ENCODE measurements around the gene ALDH3A2.

ALDH3A2 gene

GRCh38 chr17:19651451-19652238 lies 3.1 kb downstream of the ALDH3A2 start:
- DNase-seq = no peak

DNA sequence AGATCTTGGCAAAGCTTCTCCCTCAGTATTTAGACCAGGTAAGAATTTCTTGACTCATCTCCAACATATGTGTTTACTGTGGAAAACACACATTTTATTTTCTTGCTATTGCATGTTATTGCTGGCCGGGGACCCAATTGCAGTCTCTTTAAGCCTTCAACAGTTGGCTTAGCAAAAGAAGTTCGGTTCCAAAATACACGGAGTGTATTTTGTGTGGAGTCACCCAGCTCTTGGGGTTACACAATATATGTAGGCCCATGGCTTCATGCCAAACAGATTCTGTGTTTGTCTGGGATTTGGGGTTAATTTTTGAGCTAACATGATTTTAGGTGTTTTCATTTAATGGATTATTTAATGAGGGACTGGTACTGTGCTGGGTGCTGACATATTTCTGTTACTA lies 4.0 kb downstream of the ALDH3A2 start:
- DNase-seq = no peak

GRCh38 chr17:19654342-19654886 lies 5.9 kb downstream of the ALDH3A2 start:
- no peak for DNase-seq

DNA sequence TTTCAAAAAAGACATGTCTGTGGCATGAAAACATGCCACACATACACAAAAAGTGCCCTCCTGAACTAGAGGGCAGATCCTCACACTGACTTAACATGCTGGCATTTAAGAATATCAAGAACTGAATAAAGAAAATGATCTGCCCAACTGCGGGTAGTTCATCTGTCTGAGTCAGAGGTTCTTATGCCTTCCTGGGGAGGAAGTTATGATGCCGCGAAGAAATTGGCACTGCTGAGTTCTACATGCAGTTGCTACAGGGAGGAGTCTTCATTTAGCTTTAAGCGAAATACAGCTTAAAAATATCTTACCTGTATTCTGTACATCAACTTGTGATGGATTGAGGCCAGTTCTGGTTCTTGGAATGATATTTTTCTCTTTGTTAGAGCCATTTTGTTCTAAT lies 6.3 kb downstream of the ALDH3A2 start:
- no peak for DNase-seq

DNA sequence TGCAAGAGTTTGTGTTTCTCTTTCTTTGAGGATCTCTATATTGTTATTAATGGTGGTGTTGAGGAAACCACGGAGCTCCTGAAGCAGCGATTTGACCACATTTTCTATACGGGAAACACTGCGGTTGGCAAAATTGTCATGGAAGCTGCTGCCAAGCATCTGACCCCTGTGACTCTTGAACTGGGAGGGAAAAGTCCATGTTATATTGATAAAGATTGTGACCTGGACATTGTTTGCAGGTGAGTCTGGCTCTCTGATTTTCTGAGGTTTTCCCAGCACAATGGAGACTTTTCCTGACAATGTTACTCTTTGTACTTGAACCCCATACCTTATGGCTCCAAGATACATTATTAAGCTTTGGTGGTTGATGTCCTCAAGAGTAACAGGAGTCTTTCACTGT lies 7.8 kb downstream of the ALDH3A2 start:
- no peak for DNase-seq

- peak; percentile 28 for DNase-seq
Observed at GRCh38 chr17:19656851-19657581, 8.5 kb downstream of the ALDH3A2 start.

GRCh38 chr17:19659366-19660177 lies 11.0 kb downstream of the ALDH3A2 start:
- peak; percentile 16 for DNase-seq

DNA sequence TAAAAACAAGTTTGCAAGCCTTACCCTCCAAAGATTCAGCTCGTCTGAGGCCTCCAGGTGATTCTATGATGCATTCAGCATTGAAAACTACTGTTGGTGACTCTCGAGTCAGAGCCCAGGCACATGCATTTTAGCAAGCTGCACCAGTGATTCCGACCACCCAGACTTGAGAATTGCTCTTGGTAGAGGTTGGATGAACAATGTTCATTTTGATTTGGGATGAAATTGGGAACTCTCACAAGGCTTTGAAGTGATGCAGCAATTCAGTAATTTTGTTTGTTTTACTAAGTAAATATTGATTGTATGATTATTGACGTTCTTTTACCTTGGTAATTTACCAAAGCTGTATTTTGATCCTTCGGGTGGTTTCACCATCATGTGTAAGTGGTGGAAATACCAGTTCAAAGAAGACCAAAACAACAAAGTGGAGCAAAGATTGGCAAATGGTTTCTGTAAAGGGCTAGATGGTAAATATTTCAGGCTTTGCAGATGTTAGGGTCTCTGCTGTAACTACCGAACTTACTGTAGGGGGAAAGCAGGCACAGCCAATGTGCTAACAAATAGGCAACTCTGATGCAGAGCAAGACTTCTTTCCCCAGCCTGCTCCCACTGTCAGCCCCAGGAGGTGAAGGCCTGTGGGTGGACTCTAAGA lies 11.8 kb downstream of the ALDH3A2 start:
- DNase-seq = peak; percentile 44

- no peak for DNase-seq
Observed at GRCh38 chr17:19661121-19661520, 12.6 kb downstream of the ALDH3A2 start.

- DNase-seq = no peak
Observed at GRCh38 chr17:19663097-19663496, 14.5 kb downstream of the ALDH3A2 start.

DNA sequence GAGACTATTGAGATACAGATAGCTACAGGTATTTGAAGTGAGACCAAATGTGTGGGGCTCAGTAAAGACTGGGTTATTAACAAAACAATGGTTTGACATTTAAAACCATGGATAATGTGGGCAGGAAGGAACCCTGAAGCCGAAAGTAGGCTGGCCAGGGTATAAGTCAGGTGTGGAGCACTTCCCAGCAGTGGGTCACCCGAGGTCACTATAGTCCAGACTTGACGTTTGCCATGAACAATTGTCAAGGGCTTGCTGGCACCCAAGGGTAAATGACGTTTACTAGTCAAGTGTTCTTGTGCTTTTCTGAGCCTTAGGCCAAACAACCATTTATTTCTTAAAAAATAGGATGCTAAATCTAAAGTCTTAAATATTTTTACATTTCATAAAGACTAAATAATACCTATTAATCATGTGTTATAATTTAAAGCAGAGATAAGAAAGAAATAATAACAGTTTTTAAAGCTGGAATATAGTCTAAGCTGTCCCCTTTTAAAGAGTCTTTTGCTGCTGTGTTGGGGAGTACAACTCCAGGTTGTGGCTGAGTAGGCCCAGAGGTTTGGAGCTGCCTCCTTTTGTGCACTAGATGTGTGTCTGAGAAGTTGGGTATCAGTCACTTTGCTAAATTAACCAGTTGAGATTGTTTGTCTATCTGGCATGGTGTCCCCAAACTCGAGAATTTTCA lies 15.7 kb downstream of the ALDH3A2 start:
- peak; percentile 22 for DNase-seq

GRCh38 chr17:19664821-19665181 lies 16.2 kb downstream of the ALDH3A2 start:
- peak; percentile 37 for DNase-seq

DNA sequence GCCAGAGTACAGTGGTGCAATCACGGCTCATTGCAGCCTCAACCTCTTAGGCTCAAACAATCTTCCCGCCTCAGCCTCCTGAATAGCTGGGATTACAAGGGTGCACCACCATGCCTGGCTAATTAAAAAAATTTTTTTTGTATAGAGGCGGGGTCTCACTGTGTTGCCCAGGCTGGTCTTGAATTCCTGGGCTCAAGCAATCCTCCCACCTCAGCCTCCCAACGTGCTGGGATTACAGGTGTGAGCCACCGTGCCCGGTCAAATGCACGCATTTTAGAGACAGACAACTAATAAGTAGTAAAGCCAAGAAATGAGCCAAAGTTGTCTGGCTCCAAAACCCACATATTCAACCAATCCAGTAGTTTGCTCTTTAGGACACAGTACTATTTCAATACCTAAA lies 21.1 kb downstream of the ALDH3A2 start:
- DNase-seq = peak; percentile 13

- no peak for DNase-seq
Observed at GRCh38 chr17:19670908-19671307, 22.4 kb downstream of the ALDH3A2 start.

DNA sequence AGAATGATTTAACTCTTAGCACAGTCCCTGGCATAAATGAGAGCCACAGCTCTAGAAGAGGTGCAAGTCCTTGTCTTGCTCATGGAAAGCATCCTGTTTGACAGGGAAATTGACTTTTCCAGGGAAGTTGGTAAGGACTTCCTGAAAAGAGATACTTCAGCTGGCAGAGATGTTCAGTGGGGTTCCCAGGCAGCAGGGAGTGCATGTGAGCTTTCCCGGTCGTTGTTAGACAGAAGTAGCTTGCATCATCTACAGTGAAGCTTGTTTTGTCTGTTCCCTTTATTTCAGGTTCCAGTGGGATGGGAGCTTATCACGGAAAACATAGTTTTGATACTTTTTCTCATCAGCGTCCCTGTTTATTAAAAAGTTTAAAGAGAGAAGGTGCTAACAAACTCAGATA lies 22.9 kb downstream of the ALDH3A2 start:
- no peak for DNase-seq

- DNase-seq = no peak
Observed at GRCh38 chr17:19672009-19672750, 23.6 kb downstream of the ALDH3A2 start.

GRCh38 chr17:19673623-19674022 lies 25.1 kb downstream of the ALDH3A2 start:
- no peak for DNase-seq

- DNase-seq = peak; percentile 79
Observed at GRCh38 chr17:19676896-19677295, 28.3 kb downstream of the ALDH3A2 start.

- DNase-seq = no peak
Observed at GRCh38 chr17:19677736-19678379, 29.3 kb downstream of the ALDH3A2 start.

- no peak for DNase-seq
Observed at GRCh38 chr17:19678581-19679453, 30.3 kb downstream of the ALDH3A2 start.

Data from islet precursor cell (in vitro differentiated cells).